GM19397 (cell line): ENCODE measurements around the gene CATSPER3.
"Not testable (repeated sequence)": the region's sequence is repeated elsewhere in the genome, so short reads cannot be mapped to it uniquely, and the experiment has no call there.

Experiments used
- ATAC-seq: cut with Tn5 transposase; IDR thresholded peaks from one replicate; pipeline ENCODE4 v1.9.1; 2021; ENCODE audit warnings: mild to moderate bottlenecking, moderate library complexity; ENCODE audit not compliant: unreplicated experiment

Gene CATSPER3

DNA sequence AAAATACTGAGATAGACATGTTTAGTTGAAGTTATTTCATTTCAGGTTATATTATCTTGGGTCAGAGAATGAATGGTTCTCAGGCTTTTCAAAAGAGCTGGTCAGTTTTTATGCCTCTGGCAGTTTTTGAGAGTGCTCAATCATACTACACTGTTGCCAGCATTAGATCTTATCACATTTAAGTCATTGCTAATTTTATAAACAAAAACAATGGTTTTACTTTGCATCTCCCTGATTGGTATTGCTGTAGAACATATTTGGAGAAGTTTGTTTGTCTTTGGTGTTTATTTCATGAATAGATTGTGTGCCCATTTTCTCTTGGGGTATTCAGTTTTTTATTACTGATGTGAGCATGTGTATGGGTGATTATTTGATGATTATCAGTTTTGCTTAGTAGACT, 1.5 kb downstream of the CATSPER3 start:
- no peak for ATAC-seq

DNA sequence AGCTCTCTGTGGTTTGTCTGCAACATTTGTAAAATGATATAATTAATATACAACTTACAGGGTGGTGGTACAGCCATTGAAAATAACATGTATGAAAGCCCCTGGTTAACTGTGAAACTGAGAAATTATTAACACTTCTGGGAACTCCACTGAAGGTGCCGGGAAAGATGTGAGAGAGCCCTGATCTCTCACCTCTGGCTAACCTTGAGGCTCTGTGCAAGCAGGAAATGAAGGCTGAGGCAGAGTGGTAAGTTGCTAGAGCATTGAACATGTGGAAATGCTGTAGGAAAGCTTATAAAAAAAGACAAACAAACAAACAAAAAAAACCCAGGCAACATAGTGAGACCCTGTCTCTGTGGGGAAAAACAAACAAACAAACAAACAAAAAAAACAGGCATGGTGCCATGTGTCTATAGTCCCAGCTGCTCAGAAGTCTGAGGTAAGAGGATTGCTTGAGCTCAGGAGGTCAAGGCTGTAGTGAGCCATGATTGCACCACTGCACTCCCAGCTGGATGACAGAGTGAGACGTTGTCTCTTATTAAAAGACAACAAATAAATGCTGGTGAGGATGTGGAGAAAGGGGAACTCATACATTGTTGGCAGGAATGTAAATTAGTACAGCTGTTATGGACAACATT, 7.5 kb downstream of the CATSPER3 start:
- ATAC-seq = no peak

DNA sequence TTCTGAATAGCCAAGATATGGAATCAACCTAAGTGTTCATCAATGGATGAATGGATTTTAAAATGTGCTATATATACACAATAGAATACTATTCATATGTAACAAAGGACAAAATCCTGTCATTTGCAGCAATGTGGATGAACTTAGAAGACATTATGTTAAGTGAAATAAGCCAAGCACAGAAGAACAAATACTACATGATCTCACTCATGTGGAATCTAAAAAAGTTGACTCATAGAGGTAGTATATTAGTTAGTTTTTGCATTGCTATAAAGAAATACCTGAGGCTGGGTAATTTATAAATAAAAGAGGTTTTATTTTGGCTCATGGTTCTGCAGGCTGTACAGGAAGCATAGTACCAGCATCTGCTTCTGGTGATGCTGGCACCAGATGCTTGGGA, 8.1 kb downstream of the CATSPER3 start:
- ATAC-seq = no peak

DNA sequence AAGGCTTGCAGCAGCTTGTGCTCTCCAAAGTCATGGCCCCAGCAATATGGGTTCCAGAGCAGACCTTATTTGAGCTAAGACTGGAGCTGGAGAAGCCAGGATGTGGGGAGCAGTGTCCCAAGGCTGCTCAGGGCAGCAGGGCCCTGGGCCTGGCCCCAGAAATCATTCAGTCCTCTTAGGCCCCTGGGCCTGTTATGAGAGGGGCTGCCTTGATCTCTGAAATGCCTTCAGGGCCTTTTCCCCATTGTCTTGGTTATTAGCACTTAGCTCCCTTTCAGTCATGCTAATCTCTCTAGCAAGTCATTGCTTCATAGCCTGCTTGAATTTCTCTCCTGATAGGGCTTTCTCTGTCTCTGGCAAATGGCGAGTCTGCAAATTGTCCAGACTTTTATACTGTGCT, 9.1 kb downstream of the CATSPER3 start:
- no peak for ATAC-seq

DNA sequence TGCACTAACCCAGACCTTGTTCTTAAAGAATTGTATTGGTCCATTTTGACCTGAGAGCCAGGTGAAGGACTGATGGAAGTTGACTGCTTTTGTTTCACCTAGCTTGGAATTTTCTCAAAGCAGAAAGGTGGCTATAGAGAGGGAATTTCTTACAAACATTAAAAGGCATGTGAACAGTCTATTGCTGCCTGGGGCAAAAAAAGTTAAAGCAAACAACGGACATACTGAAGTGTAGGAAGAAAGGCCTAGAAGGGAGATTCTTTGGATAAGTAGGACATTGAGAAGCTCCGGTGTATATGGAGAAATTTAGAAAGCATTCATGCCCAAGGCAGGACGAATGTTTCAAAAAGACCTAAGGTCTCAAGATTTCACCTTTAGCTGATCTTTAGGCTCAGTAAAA, 11.7 kb downstream of the CATSPER3 start:
- no peak for ATAC-seq

DNA sequence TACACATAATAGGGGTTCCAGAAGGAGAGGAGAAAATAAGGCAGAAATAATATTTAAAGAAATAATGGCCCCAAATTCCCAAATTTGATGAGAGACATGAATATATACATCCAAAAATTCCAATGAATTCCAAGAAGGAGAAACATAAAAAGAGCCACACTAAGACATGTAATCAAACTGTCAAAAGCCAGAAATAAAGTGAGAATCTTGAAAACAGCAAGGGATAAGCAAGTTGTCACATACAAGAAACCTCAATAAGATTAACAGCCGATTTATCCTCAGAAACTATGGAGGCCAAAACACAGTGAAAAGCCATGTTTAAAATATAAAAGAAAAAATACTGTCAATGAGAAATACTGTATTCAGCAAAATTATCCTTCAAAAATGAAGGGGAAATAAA, 14.5 kb downstream of the CATSPER3 start:
- ATAC-seq = no peak

DNA sequence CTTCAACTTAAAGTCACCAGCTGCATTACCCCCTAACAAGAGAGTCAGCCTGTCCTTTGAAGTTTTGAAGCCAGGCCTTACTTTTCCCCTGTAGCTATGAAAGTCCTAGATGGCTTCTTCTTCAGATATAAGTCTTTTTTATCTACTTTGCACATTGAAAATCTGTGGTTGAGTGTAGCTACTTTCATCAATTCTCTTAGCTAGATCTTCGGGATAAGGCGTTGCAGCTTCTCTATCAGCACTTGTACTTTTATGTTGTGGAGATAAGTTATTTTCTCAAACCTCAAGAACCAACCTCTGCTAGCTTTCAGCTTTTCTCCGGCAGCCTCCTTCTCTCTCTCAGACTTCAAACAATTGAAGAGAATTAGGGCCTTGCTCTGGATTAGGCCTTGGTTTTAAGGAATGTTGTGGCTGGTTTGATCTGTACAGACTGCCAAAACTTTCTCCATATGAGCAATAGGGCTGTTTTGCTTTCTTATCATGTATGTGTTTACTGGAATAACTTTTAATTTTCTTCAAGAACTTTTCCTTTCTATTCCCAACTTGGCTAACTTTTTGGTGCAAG, 21.6 kb downstream of the CATSPER3 start:
- no peak for ATAC-seq

DNA sequence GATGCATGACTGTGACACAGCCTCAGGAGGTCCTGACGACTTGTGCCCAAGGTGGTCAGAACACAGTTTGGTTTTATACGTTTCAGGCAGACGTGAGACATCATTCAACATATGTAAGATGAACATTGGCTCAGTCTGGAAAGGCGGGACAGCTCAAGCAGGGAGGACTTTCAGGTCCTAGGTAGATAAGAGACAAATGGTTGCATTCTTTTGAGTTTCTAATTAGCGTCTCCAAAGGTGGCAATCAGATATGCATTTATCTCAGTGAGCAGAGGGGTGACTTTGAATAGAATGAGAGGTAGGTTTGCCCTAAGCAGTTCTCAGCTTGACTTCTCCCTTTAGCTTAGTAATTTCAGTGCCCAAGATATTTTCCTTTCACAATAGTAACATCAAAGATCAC, 22.5 kb downstream of the CATSPER3 start:
- ATAC-seq = not testable (repeated sequence)

DNA sequence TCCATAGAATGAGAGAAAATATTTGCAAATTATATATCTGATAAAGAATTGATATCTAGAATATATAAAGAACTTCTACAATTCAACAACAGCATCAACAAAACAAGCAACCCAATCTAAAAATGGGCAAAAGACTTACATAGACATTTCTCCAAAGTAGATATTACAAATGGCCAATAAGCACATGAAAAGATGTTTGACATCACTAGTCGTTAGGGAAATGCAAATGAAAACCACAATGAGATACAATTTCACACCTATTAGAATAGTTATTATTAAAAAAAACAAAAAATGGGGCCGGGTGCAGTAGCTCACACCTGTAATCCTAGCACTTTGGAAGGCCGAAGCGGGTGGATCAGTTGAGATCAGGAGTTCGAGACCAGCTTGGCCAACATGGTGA, 24.4 kb downstream of the CATSPER3 start:
- no peak for ATAC-seq

DNA sequence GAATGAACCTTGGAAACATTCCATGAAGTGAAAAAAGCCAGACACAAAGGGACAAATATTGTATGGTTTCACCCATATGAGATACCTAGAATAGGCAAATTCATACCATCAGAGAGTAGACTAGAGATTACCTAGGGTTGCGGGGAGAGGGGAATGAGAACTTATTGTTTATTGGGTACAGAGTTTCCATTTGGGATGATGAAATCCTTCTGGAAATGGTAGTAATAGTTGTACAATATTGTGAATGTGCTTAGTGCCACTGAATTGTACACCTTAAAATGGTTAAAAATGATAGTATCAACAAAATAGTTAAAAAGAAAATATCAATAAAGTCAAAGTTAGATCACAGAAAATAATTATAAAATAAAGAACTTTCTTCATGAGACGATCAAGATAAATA, 25.5 kb downstream of the CATSPER3 start:
- ATAC-seq = no peak

DNA sequence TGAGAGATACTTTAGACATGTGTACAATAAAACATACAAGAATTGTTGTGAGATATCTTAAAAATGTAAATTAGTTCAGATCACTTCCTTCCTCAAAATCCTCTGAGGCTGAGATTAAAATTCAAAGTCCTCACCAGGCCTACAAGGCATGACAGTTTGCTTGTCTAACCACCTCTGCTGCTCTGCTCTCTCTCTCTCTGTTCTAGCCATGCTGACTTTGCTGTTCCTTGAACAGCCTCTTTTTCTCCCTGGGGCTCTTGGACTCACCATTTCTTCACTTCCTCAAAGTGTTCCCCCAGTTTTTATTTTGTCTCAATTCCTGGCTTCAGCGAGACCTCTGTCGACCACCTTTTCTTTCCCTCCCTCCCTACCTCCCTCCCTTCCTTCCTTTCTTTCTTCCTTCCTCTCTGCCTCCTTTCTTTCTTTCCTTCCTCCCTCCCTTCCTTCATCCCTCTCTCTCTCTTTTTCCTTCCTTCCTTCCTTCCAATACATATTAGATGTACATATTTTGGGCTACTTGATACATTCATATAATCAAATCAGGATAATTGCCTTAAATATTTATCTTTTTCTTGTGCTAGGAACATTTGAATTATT, 27.0 kb downstream of the CATSPER3 start:
- ATAC-seq = no peak

DNA sequence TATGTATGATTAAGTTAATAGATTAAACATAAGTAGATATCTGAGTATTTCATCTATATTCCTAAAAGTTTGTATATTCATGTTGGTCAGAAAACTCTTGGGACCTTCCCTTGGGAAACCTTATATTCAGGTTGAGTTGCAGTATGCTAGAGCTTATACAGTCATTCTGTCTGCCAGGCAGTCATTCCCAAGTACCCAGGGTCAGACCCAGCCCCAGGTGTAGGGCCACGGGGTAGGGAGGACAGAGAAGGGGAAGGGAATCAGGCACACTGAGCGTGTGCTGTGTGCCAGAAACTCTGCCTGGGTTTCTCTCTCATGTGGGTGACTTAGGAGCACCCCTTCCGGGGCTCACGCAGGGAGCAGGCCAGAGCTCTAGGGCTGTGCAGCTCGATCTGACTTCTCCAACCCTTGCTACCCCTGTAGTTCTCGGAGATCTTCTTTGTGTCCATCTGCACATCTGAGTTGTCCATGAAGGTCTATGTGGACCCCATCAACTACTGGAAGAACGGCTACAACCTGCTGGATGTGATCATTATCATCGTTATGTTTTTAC, 28.2 kb downstream of the CATSPER3 start:
- ATAC-seq = no peak

DNA sequence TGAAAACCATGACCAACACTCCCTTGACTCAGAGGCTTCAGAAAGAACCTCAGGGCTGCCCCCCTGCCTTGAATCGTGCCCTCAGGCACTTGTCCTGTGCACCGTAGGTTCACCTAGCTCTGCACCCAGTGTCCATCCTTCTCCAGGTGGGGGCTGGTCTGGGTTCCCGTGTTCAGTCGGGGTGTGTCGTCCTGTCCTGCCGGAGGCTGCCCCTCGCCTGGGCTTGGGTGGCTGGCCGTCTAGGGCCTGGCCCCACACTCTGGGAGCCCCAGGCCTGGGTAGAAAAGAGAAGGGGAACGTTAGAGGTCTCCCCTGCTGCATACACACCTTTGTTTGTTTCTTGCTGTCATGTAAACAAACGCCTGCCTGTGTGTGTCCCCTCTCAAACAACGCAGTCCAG, 29.3 kb downstream of the CATSPER3 start:
- ATAC-seq = no peak

DNA sequence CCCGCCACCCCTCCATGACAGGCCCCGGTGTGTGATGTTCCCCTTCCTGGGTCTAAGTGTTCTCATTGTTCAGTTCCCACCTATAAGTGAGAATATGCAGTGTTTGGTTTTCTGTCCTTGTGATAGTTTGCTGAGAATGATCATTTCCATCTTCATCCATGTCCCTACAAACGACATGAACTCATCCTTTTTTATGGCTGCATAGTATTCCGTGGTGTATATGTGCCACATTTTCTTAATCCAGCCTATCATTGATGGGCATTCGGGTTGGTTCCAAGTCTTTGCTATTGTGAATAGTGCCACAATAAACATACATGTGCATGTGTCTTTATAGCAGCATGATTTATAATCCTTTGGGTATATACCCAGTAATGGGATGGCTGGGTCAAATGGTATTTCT, 30.4 kb downstream of the CATSPER3 start:
- ATAC-seq = not testable (repeated sequence)

DNA sequence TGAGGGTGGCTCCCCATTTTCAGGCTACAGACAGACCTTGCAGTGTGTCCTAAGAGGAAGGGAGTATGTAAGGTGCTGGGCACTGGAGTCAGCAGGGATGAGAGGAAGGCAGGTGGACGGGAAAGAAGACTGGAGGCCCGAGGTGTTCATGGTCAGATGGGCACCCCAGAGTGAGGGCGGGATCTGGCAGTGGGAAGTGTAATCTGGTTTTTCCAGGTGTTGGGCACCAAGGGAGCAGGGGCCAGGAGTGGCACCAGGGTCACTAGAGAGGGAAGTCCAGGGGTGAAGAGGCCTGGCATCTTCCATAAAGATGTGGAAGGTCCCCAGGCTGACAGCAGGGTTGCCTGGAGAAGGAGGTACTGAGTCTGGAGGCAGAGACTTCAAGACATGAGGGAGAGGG, 36.7 kb downstream of the CATSPER3 start:
- ATAC-seq = no peak

DNA sequence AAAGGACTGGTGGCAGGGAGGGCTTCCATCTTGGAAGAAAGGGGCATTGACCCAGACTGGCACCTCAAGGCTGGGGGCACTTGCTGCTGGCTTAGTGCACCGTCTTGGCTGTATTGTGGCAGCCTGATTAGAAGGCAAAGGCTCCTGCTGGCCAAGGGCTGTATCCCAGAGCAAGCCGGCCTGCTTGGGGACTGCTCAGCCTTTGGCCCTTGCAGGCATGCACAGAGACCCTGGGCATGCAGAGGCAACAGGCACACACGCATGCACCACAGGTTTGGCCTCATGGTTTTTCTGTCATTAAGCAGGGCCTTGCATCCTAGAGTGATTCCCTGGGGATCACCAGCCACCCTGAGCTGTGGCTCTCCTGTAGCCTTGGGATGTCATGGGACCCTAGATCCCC, 37.4 kb downstream of the CATSPER3 start:
- no peak for ATAC-seq

DNA sequence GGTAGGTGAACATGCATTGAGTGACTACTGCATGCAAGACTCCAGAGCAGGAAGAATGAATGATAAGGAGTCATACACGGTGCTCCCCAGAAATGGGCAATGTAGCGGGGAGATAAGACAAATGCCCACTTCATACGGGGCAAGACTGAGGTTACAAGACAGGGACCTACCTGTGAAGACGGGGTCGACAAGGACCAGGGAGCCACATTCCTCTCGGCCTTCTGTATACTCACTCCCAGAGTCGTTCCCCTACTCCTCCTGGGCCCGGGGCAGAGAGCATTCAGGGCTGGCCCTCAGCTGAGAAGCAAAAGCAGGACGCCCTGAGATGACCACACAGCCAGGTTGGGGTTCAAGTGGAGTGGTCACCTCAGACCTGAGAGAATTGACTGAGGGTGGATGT, 39.6 kb downstream of the CATSPER3 start:
- no peak for ATAC-seq

DNA sequence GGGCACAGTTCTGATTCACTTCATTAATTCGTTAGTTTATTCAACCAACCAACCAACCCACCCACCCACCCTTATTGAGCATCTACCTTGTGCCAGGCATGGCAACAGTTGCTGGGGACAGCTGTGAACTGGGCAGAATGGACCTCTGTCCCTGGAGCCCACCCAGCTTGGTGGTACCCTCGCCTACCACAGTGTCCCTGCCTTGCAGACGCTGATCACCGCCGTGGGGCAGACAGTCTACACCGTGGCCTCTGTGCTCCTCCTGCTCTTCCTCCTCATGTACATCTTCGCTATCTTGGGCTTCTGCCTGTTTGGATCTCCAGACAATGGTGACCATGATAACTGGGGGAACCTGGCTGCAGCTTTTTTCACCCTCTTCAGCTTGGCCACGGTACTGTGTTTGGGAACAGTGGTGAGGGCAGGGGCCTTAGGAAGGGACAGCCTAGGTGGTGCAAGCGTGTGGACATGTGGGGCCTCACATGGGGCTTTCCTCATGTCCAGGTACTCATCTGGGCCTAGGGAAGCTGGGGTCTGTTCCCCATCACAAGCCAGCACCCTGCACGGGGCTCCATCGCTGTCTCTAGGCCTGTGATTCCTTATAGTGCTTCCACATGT, 40.1 kb downstream of the CATSPER3 start:
- ATAC-seq = no peak

DNA sequence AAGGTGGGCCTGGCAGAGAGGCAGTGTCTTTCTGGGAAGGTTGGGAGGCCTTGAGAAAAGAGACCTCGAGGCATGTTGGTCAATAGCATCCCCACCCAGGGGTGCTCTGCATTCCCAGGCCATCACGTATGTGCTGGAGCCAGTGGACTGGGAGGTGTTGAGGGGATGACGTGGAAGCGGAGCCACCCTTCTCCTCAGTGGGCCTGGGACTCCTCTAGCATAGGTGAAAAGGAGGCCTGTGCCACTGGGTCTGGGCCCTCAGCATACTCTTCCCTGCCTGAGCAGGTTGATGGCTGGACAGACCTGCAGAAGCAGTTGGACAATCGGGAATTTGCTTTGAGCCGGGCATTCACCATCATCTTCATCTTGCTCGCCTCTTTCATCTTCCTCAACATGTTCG, 40.8 kb downstream of the CATSPER3 start:
- ATAC-seq = no peak

DNA sequence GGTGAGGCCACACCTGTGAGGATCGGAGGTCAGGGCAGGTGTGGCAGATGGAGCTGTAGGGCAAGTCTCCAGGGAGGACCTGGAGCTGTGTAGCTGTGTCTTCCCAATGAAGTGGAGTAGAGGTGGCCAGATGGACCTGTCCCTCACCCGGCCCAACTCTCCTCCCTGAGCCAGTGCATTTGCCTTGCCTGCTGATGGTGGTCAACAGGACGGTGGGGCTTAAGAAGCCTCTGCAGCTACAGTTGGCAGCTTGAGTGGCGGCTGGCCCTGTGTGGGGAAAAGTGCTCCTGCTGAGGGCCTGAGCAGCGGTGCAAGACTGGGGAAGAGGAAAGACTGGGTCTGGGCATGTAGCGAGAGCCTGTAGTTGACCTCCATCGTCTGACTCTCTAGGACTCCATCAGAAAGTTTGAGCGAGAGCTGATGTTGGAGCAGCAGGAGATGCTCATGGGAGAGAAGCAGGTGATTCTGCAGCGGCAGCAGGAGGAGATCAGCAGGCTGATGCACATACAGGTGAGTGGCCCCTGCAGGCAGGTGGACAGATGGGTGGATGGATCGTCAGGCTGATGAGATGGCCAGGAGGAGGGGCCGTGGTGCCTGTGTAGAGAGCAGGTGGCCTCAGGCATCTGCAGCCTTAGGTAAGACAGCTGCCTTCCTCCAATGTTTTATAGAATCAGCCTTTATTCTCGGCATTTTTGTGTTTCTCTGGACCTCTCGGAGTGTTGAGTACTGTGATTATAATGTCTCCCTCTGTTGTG, 41.5 kb downstream of the CATSPER3 start:
- no peak for ATAC-seq

DNA sequence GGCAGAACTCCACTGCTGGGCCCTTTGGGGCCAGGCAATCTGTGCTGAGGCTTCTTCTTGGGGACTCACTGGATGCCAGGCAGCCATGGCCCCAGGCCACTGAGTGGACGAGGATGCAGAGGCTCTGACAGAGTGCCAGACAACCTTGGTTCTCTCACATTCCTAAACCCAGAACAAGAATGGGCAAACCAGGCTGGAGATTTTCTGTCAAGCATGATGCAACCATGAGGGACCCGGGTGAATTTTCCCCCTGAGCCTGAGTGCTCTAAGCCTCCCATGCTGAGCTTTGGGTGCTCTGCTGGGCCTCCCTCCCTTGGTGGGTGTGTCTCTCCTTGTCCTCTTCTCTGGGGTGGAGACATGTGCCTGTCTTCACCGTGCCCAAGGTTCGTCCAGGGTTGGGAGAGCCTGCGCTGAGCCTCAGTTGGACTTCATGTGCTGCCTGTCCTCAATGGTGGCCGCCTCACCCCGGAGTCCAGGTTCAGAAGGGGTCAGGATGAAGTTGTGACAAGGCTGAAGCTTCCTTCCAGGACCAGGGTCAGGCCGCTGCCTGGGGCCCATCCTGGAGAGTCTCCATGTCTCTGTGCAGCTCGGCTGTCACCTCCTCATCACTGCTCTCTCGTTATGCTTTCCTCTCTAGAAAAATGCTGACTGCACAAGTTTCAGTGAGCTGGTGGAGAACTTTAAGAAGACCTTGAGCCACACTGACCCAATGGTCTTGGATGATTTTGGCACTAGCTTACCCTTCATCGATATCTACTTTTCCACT, 42.2 kb downstream of the CATSPER3 start:
- ATAC-seq = no peak
